GM21786 (cell line): ENCODE data around the gene MYH11.
"Not testable (repeated sequence)": the region's sequence is repeated elsewhere in the genome, so short reads cannot be mapped to it uniquely, and the experiment has no call there.

Source experiments
- ATAC-seq: cut with Tn5 transposase; IDR thresholded peaks from one replicate; pipeline ENCODE4 v1.9.1; 2021; ENCODE audit not compliant: unreplicated experiment

Gene MYH11

DNA sequence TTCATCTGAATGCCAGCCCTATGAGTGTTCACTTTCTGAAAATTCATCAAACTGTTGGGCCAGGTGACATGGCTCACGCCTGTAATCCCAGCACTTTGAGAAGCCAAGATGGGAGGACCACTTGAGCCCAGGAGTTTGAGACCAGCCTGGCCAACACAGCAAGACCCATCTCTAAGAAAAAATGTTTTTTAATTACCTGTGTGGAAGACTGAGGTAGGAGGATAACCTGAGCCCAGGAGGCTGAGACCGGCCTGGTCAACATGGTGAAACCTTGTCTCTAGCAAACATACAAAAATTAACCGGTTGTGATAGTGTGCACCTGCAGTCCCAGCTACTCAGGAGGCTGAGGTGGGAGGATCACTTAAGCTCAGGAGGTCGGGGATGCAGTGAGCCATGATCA is 10.3 kb downstream of the MYH11 start:
- no peak for ATAC-seq

DNA sequence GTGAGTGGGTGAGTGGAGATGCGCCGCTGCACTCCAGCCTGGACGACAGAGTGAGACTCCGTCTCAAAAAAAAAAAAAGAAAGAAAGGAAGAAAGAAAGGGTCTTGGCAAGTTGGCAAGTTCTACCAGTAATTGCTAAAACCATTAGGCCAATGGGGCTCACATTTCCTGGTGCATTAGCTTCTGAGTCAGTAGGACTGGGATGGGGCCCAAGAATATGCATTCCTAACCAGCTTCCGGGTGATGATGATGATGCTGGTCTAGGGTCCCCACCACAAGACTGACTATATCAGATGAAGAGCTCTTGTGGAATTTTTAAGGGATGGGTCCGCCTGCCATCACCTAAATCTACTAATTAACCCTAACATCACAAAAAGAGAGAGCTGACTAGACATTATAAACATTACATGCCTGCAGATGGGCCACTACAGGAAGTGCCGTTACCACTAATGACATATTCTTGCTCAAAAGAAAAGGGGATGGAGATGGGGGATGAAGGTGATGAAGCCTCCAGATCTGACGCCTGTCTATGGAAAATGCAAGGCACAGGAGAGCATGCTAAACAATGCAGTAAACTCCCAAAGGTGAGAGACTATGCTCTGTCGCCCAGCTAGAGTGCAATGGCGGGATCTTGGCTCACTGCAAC is 13.1 kb downstream of the MYH11 start:
- ATAC-seq: no peak

DNA sequence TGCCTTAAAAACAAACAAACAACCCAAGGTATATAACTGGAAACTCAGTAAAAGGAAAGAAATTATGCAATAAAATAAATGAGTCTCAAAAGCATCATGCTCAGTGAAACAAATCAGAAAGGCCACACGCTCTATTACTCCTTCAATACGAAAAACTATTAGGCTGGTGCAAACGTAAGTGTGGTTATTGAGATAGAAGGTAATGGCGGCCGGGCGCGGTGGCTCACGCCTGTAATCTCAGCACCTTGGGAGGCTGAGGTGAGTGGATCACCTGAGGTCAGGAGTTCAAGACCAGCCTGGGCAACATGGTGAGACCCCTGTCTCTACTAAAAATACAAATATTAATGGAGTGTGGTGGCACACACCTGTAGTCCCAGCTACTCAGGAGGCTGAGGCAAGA is 17.6 kb downstream of the MYH11 start:
- not testable (repeated sequence) for ATAC-seq

DNA sequence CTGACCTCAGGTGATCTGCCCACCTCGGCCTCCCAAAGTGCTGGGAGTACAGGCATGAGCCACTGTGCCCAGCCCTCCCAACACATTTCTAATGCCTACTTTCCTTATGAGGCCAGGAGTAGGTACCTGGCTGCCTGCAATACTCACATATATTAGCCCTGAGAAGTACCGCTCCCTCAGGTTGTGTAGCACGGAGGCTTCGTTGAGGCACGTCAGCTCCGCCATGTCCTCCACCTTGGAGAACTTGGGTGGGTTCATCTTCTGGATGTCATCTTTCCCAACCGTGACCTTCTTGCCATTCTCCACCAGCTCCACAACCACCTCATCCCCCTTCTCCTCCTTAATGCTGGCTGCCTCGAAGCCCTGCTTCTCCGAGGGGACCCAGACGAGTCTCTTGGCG is 19.1 kb downstream of the MYH11 start:
- no peak for ATAC-seq

DNA sequence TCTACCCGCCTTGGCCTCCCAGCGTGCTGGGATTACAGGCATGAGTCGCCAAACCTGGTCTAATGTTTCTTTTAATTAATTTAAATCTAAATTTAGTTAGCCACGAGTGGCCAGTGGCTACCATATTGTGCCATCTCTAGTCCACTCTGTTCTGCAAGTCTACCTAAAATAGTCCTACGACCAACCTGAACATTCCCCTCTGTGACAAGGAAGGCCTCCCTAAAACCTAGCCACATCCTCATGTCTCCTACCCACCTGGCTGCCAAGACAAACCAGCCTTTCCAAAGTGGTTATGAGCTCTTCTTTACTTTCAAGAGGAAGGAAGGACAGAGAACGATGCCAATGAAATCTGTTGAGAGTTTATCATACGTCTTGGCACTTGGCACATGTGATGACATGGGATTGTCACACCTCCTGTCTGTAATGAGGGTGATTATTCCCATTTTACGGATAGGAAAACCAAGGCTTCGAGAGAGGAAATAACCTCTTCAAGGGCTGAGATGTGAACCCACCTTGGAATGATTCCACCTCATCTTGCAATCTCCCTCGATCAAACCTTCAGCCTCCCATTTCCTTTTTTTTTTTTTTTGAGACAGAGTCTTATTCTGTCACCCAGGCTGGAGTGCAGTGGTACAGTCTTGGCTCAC is 19.7 kb downstream of the MYH11 start:
- ATAC-seq: no peak

DNA sequence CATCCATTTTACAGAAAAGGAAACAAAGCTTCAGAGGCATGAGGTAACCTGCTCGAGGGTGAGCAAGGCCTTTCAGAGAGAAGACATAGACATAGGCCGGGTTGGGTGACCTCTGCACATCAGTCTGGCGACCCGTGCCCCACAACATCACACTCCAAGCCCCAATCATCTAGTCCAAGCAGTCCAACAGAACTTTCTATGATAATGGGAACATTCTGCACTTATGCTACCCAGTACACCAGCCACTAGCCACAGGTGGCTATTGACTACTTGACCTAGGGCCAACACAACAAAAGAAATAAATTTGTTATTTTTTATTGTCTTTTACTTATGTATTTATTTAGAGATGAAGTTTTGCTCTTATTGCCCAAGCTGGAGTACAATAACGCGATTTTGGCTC is 20.8 kb downstream of the MYH11 start:
- no peak for ATAC-seq

DNA sequence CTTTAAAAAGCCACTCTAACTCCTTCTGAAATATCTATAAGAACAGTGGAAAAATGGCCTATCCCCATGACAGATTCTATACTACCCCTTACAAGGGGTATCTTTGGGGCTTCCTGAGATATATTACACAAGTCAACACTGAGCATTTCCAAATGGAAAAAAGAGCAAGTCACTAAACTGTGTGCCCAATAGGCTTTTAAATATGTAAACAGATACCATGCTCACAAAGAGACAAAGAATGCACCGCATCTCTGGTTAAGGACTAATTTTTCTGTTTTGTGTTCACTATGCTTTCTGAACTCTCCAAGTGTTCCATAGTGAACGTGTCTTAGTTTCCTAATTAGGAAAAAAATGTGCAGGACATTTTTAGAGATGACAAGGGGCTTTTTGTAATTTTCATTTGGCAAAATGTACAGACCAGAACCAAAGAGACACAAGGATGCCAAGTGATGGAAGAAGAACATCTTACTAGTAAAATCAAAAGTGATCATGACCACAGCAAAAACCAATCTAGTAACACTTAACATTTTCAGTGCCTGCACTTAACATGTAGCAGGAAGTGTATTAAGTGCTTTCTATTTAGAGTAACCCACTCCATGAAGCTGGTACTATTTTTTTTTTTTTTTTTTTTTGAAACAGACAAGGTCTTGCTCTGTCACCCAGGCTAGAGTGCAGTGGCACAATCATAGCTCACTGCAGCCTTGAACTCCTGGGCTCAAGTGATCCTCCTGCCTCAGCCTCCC is 21.5 kb downstream of the MYH11 start:
- ATAC-seq: no peak

DNA sequence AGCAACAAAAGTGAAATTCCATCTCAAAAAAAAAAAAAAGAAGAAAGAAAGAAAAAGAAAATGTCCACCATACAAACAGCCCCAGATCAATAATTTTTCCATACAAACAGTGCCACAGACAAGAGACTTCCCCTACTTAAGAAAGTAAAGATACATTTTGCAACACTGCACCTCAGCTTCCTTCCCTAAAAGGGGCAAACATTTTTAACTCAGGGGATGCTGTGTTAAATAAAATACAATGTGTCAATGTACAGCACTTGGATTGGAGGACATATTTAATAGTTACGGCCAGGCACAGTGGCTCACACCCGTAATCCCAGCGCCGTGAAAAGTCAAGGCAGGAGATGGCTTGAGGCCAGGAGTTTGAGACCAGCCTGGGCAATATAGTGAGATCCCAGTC is 22.3 kb downstream of the MYH11 start:
- ATAC-seq: no peak

DNA sequence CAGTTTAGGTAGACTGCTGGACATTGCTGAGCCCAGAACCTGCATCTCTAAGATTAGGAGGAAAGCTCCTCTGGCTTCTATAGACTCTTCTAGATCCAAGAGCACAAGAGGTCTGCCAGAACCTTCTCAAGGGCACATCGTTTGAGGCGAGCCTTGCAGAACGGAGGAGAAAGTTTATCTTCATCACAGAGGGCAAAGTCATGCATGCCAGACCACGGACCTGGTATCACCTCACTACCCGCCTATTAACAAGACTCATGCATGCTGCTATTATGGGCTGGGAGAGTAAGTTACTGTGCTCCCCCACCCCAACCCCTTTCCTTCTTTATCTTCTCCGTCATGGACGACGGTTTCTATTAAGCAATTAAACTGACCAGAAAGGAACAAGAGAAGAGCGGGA is 23.3 kb downstream of the MYH11 start:
- ATAC-seq: no peak

DNA sequence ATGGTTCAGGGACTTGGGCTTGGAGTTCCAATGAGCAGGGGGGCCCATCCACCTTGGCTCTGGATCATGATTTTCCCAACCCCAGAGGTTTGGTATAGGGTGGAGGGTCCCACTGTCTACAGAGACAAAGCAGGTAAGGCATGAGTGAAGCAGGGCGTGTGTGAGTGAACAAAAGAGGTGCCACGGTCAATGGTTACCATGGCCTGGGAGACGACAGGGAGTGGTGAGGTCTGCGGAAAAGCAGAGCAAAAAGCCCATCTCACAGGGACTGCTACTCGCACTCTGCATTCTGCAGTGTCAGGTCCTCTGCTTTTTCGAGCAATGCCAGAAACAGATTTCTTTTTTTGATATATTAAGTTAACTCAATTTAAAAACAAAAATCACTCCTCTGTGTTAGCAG is 24.6 kb downstream of the MYH11 start:
- no peak for ATAC-seq

DNA sequence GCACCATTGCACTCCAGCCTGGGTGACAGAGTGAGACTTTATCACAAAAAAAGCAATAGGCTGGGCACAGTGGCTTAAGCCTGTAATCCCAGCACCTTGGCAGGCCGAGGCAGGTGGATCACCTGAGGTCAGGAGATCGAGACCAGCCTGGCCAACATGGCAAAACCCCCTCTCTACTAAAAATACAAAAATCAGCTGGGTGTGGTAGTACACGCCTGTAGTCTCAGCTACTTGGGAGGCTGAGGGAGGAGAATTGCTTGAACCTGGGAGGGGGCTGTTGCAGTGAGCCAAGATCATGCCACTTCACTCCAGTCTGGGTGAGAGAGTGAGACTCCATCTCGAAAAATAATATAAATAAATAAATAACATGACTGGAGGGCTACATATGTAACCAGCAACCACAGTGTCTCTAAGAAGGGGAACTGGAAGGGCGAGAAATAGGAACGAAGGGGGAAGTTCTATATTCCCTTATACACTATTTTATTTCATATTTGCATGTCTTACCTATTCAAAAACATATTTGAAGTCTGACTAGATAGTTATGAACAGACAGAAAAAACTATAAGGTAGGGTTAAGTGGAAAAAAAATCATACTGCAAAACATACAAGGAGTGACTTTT is 25.9 kb downstream of the MYH11 start:
- ATAC-seq: no peak

DNA sequence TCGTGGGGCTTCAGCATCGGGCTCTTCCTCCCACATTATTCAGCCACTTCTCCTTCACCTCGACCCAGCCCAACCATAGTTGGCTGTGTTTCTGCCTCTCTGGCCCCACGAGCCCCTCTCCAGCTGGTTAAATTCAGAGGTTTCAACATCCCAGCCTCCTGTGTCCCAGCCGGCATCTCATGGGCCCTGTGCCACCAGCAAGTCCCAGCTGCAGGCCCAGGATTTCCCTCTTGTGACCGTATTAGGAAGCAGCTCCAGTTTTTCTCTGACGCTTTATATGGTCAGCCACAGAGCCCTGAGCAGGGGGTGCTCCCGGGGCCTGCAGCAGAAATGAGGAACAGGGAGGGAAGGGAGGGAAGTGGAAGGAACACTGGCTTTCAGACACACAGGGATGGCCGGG is 27.4 kb downstream of the MYH11 start:
- no peak for ATAC-seq

DNA sequence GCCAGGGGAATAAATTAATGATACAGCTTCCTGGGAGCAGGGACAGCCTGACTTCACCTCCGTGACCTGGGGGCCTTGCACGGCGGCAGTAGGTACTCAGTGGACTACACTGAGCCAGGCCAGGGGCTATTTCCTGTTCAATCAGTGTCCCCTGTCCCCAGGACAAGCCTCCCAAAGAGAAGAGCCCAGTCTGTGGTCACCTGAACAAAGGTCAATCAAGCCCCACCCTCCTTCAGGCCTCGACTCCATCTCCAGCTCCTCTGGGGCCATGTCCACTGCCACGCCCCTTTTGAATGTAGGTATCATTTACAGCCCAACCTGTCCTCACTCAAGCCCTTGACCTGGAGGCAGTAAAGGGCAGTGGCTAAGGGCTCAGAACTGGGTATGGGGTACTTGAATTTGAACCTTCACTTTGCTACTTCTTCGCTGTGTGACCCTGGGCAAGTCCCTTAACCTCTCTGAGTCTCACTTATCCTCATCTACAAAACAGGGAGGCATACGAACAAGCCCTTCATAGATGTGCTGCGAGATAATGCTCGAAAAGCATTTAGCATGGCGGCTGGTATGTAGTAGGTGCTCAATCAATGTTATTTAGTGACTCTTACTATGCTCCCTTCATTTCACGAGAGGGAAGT is 29.0 kb downstream of the MYH11 start:
- ATAC-seq: no peak

DNA sequence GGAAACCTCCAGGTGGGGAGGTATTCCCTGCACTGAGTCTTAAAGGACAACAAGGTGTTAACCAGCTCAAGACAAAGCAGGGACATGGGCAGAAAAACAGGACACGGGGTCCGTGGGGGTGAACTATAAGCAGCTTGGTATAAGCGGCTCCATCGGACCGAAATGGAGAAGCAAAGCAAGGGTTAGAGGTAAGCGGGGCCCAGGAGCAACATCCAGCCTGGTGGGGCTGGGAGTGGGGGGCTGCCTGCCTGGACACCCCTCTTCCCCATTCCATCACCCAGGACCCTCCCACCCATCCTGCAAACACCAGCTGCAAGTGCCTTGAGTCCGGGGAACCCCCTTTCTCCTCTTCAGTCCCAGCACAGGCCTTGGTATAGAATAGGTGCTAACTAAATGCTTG is 29.5 kb downstream of the MYH11 start:
- ATAC-seq: no peak

DNA sequence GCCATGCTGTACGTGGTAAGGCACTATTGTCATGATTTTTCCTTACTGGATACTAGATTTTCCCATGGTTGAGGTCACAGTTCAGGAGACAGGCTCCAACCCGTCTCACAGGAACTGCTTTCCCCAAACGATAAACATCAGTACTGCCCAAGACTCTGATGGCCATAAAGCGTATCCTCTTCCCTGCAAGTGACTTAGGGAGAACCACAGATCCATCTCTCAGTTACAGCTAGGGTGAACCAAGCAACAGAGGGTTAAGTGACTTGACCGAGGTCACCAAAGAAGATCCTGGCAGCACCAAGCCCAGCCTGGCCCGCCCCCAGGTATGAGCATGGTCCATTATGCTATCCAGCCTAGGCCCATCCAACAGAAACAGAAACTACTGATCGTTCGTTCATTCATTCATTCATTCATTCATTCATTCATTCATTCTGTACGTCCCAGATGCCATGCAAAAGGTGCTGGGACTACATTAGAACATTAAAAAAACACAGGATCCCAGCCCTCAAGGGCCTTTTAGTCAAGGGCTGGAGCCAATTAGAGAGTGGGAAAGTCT is 31.0 kb downstream of the MYH11 start:
- no peak for ATAC-seq

DNA sequence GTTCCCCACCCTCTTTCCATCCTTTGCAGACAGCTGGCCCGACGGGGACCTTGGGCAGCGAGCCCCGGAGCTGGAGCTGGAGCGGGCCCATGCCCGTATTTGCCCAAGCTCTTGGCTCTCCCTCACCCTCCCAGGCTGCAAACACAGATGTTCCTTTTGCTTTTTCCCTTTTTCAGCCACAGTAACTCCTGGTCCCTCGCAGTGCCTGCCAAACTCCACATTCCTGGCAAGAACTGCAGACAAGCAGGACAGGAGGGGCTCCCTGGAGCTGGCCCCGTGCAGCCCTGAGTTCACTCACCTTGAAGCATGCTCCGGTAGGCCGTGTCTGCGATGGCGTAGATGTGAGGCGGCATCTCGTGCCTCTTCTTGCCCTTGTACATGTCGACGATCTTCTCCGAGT is 33.9 kb downstream of the MYH11 start:
- ATAC-seq: no peak

DNA sequence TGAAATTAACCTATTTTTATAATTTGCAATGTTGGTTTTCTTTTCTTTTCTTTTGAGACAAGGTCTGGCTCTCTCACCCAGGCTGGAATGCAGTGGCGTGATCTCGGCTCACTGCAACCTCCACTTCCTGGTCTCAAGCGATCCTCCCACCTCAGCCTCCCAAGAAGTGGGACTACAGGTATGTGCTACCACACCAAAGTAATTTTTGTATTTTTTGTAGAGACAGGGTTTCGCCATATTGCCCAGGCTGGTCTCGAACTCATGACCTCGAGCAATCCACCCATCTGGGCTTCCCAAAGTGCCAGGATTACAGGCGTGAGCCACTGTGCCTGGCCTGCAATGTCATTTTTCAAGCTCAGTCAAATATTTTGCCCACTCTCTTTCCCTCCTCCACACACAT is 36.0 kb downstream of the MYH11 start:
- ATAC-seq: no peak

DNA sequence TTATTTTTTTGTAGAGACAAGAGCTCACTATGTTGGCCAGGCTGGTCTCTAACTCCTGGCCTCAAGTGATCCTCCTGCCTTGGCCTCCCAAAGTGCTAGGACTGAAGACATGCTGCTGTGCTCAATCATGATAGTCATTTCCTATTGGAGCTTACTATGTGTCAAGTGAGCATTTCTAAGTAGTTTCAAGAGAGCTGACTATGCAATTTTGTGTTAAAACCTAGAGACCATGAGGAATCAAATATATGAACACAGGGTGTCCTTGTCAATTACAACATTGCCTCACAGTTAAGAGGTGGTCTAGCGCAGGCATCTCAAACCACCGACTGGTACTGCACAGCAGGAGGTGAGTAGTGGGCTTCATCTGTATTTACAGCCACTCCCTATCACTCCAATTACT is 37.8 kb downstream of the MYH11 start:
- ATAC-seq: no peak

DNA sequence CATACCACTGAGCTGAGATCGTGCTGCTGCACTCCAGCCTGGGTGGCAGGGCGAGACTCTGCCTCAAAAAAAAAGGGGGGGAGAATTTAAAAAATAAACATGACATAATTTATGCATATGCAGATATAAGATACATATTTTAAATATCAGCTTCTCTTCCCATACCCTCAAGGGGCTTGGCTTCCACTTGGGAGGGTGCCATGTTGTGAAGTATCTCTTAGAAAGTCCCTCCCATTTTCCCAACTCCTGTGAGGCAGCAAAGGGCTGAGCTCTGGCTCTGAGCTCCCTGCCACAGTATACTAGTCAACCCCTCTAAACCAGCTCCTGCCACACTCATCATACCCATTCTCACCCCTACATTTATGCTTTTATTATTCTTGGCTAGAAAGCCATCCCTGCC is 39.4 kb downstream of the MYH11 start:
- ATAC-seq: no peak

DNA sequence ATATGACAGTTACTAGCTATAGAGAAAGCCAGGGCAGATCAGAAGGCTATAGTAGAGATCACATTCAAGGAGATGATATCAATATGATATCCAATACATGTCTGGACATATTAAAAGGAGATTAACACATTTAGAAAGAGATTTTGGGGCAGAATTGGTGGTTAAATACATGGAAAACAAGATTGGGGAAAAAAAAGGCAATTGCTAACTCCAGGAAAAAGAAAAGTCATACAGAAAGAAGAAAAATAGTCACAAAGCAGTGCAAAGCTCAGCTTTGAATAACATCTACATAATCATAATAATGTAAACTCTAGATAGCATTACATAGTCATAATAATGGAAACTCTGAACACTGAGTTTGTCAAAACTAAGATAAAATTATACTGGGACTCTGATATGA is 40.6 kb downstream of the MYH11 start:
- ATAC-seq: no peak

DNA sequence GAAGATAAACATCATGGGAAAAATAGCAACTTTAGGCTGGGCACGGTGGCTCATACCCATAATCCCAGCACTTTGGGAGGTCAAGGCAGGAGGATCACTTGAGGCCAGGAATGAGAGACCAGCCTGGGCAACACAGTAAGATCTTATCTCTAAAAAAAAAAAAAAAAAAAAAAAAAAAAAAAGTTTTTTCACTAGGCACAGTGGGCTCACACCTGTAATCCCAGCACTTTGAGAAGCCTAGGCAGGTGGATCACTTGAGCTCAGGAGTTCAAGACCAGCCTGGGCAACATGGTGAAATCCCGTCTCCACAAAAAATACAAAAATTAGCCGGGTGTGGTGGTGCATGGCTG is 44.5 kb downstream of the MYH11 start:
- not testable (repeated sequence) for ATAC-seq
